ENCODE measurements around the gene PTH2.

PTH2 gene

GRCh38 chr19:49409441-49410029, 13.7 kb downstream of the PTH2 start:
- no peak for DNase-seq

GRCh38 chr19:49408816-49409440, 14.3 kb downstream of the PTH2 start:
- DNase-seq, result no peak

GRCh38 chr19:49407482-49408015, 15.7 kb downstream of the PTH2 start:
- DNase-seq, result no peak

GRCh38 chr19:49407079-49407478, 16.2 kb downstream of the PTH2 start:
- DNase-seq, result no peak

- DNase-seq, result no peak
Measured at GRCh38 chr19:49403404-49404187, 19.6 kb downstream of the PTH2 start.

GRCh38 chr19:49400029-49400428, 23.2 kb downstream of the PTH2 start:
- no peak for DNase-seq

GRCh38 chr19:49398931-49399330, 24.3 kb downstream of the PTH2 start:
- no peak for DNase-seq

GRCh38 chr19:49398001-49398615, 25.1 kb downstream of the PTH2 start:
- no peak for DNase-seq

- no peak for DNase-seq
Measured at GRCh38 chr19:49396738-49397505, 26.3 kb downstream of the PTH2 start.

- no peak for DNase-seq
Measured at GRCh38 chr19:49395581-49396407, 27.4 kb downstream of the PTH2 start.

GRCh38 chr19:49393881-49394280, 29.4 kb downstream of the PTH2 start:
- DNase-seq, result no peak

- no peak for DNase-seq
Measured at GRCh38 chr19:49391581-49392399, 31.5 kb downstream of the PTH2 start.

GRCh38 chr19:49390929-49391359, 32.3 kb downstream of the PTH2 start:
- DNase-seq, result no peak

GRCh38 chr19:49390131-49390928, 32.9 kb downstream of the PTH2 start:
- no peak for DNase-seq

GRCh38 chr19:49389406-49389805, 33.8 kb downstream of the PTH2 start:
- DNase-seq, result no peak

- no peak for DNase-seq
Measured at GRCh38 chr19:49387936-49388372, 35.3 kb downstream of the PTH2 start, which contains the start of gene KASH5. KASH5 (plus strand) TSS chr19:49388249; CDS start chr19:49390884, 2,635 bp downstream.

- no peak for DNase-seq
Measured at GRCh38 chr19:49383599-49383998, 39.6 kb downstream of the PTH2 start.

- DNase-seq, result no peak
Measured at GRCh38 chr19:49382639-49383038, 40.6 kb downstream of the PTH2 start.

GRCh38 chr19:49380391-49380790, 42.9 kb downstream of the PTH2 start:
- no peak for DNase-seq

- no peak for DNase-seq
Measured at GRCh38 chr19:49378512-49378911, 44.7 kb downstream of the PTH2 start.

Measured in NCI-H2081 treated with DMSO at 0.1 percent for 48 hours (cell line).